Mesothelial cell of epicardium (in vitro differentiated cells): Measurements from ENCODE around the gene TELO2. TPM values are rescaled to one million over a fixed set of nuclear protein-coding genes. Genes with fewer than 3 reads are reported as not detected.

Experiments used
- DNase-seq, 2 experiments: peaks; one replicate each; pipeline ENCODE4 v3.0.0; 2021; ENCODE audit warnings: low spot score in 2 of 2; ENCODE audit not compliant: unreplicated experiment in 2 of 2
- H3K27ac Mint-ChIP-seq: 2 replicates; pipeline ENCODE4 v1.8.0; 2021; ENCODE audit warnings: mixed read lengths
- H3K27me3 Mint-ChIP-seq: 2 replicates; pipeline ENCODE4 v1.8.0; 2021; ENCODE audit warnings: low read depth, mixed read lengths
- H3K36me3 Mint-ChIP-seq: 2 replicates; pipeline ENCODE4 v1.8.0; 2021; ENCODE audit warnings: mixed read lengths
- H3K4me1 Mint-ChIP-seq: 2 replicates; pipeline ENCODE4 v1.8.0; 2021; ENCODE audit warnings: mixed read lengths
- H3K4me3 Mint-ChIP-seq: 2 replicates; pipeline ENCODE4 v1.8.0; 2021; ENCODE audit warnings: mild to moderate bottlenecking, moderate library complexity, mixed read lengths
- H3K9me3 Mint-ChIP-seq: 2 replicates; pipeline ENCODE4 v1.8.0; 2021; ENCODE audit warnings: mixed read lengths
- CTCF ChIP-seq: fragments of 200-600 bp; sonication (generic); IDR thresholded peaks from one replicate; pipeline ENCODE4 v1.5.0; 2021; ENCODE audit warnings: antibody characterized with exemption; ENCODE audit not compliant: unreplicated experiment
- total RNA-seq: library from RNA; stranded (reverse); gene quantifications from 3 replicates; pipeline ENCODE4 v1.2.1, GENCODE V29; 2021

Gene TELO2
- total RNA-seq, 1 donor from 2014 or later = 70.2 TPM

GRCh38 chr16:1514507-1514906 lies 21.3 kb downstream of the TELO2 start:
- no peak for TF ChIP-seq CTCF
- DNase-seq = no peak
- Mint-ChIP-seq H3K36me3 (peaks cover 45% of the 10 kb centered on the region), H3K4me3 (no peak overlapping the region), H3K4me1 (no peaks in the 10 kb centered on the region), H3K27ac (no peak overlapping the region), H3K27me3 (no peaks in the 10 kb centered on the region), H3K9me3 (peaks cover 12% of the 10 kb centered on the region)

- Mint-ChIP-seq H3K27ac (no peak overlapping the region), H3K4me1 (no peaks in the 10 kb centered on the region), H3K27me3 (no peaks in the 10 kb centered on the region), H3K36me3 (peaks cover 28% of the 10 kb centered on the region), H3K9me3 (peaks cover 12% of the 10 kb centered on the region), H3K4me3 (no peak overlapping the region)
- DNase-seq = no peak
- TF ChIP-seq CTCF = no peak
Observed at GRCh38 chr16:1518626-1519135, 25.5 kb downstream of the TELO2 start.

- H3K4me1 Mint-ChIP-seq = no peaks in the 10 kb centered on the region
- no peaks in the 10 kb centered on the region for H3K27me3 Mint-ChIP-seq
- H3K9me3 Mint-ChIP-seq = peaks cover 7% of the 10 kb centered on the region
- H3K4me3 Mint-ChIP-seq = no peak overlapping the region
- peaks cover 25% of the 10 kb centered on the region for H3K36me3 Mint-ChIP-seq
- H3K27ac Mint-ChIP-seq = no peak overlapping the region
- no peak for DNase-seq
- no peak for TF ChIP-seq CTCF
Observed at GRCh38 chr16:1519831-1520230, 26.7 kb downstream of the TELO2 start.

- Mint-ChIP-seq H3K4me3 (no peak overlapping the region), H3K27ac (no peak overlapping the region), H3K27me3 (no peaks in the 10 kb centered on the region), H3K4me1 (no peaks in the 10 kb centered on the region), H3K36me3 (peaks cover 19% of the 10 kb centered on the region), H3K9me3 (peaks cover 3% of the 10 kb centered on the region)
- no peak for TF ChIP-seq CTCF
- DNase-seq = no peak
Observed at GRCh38 chr16:1520461-1520860, 27.3 kb downstream of the TELO2 start.

- H3K4me1 Mint-ChIP-seq = peaks cover 8% of the 10 kb centered on the region
- H3K9me3 Mint-ChIP-seq = no peaks in the 10 kb centered on the region
- no peak overlapping the region for H3K27ac Mint-ChIP-seq
- no peak for TF ChIP-seq CTCF
- H3K27me3 Mint-ChIP-seq = no peaks in the 10 kb centered on the region
- peaks cover 10% of the 10 kb centered on the region for H3K36me3 Mint-ChIP-seq
- no peak overlapping the region for H3K4me3 Mint-ChIP-seq
- DNase-seq = no peak
Observed at GRCh38 chr16:1523581-1524245, 30.6 kb downstream of the TELO2 start.

- no peaks in the 10 kb centered on the region for H3K9me3 Mint-ChIP-seq
- TF ChIP-seq CTCF = no peak
- H3K4me1 Mint-ChIP-seq = peaks cover 9% of the 10 kb centered on the region
- no peaks in the 10 kb centered on the region for H3K27me3 Mint-ChIP-seq
- peaks cover 7% of the 10 kb centered on the region for H3K36me3 Mint-ChIP-seq
- no peak for DNase-seq
- H3K27ac Mint-ChIP-seq = no peak overlapping the region
- no peak overlapping the region for H3K4me3 Mint-ChIP-seq
Observed at GRCh38 chr16:1524366-1524765, 31.2 kb downstream of the TELO2 start.
